HG03342 (cell line): ENCODE results near the gene SMC6.

ENCODE experiments used
- ATAC-seq: cut with Tn5 transposase; IDR thresholded peaks from one replicate; pipeline ENCODE4 v1.9.1; 2021; ENCODE audit warnings: mild to moderate bottlenecking, moderate library complexity; ENCODE audit not compliant: unreplicated experiment

SMC6 gene, protein sequence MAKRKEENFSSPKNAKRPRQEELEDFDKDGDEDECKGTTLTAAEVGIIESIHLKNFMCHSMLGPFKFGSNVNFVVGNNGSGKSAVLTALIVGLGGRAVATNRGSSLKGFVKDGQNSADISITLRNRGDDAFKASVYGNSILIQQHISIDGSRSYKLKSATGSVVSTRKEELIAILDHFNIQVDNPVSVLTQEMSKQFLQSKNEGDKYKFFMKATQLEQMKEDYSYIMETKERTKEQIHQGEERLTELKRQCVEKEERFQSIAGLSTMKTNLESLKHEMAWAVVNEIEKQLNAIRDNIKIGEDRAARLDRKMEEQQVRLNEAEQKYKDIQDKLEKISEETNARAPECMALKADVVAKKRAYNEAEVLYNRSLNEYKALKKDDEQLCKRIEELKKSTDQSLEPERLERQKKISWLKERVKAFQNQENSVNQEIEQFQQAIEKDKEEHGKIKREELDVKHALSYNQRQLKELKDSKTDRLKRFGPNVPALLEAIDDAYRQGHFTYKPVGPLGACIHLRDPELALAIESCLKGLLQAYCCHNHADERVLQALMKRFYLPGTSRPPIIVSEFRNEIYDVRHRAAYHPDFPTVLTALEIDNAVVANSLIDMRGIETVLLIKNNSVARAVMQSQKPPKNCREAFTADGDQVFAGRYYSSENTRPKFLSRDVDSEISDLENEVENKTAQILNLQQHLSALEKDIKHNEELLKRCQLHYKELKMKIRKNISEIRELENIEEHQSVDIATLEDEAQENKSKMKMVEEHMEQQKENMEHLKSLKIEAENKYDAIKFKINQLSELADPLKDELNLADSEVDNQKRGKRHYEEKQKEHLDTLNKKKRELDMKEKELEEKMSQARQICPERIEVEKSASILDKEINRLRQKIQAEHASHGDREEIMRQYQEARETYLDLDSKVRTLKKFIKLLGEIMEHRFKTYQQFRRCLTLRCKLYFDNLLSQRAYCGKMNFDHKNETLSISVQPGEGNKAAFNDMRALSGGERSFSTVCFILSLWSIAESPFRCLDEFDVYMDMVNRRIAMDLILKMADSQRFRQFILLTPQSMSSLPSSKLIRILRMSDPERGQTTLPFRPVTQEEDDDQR

GRCh38 chr2:17753803-17754663, at the start of gene SMC6, which contains the start of gene GEN1:
Gene SMC6, minus strand, starts transcription at chr2:17753810. Its CDS starts 7,864 bp downstream, at chr2:17745946.
Gene GEN1, plus strand, starts transcription at chr2:17754138. Its CDS starts 5,806 bp downstream, at chr2:17759944.
- peak; percentile 70 for ATAC-seq

- no peak for ATAC-seq
These were observed 47.3 kb upstream of the SMC6 start for GRCh38 chr2:17800693-17801458.

GRCh38 chr2:17800219-17800618, 46.6 kb upstream of the SMC6 start:
- ATAC-seq: peak; percentile 43

GRCh38 chr2:17799301-17800120, 45.9 kb upstream of the SMC6 start:
- ATAC-seq: no peak

- ATAC-seq: no peak
These were observed 44.7 kb upstream of the SMC6 start for GRCh38 chr2:17798338-17798737.

DNA sequence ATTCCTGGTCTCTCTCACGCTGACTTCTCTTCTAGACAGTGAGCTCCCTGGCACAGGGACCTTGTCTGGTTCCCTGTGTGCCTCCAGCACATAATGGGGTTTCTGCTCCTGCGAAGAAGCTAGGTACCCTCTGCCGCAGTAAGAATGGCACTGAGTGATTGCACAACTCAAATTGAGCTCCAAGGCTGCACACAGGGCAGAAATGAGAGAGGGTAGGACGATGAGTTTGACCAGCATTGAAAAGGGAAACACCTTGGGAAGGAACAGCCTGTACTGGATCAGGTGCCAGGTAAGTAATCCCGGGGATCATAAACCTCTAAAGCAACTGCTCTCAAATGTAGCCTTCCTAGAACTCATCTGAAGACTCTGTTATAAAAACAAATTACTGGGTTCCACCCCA, 41.7 kb upstream of the SMC6 start:
- no peak for ATAC-seq

- no peak for ATAC-seq
These were observed 40.3 kb upstream of the SMC6 start for GRCh38 chr2:17793803-17794354.

DNA sequence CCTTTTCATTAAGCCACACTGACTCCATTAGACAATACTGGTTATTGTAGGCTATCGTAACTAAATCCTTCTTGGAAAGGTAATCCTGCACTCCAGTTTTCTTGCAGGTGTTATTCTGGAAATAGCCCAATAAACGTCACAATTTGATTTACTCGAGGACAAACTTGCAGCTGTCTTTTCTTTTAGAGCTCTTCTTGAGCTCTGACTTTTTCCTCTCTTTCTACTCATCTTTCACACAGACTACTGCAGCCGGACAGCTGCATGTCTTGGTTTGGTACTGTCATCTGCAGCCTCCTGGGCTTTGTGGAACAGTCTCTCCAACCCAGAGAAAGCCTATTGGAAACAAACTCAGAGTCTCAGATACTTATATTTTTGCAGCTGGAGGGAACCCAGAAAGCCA, 39.7 kb upstream of the SMC6 start:
- no peak for ATAC-seq

- peak; percentile 52 for ATAC-seq
These were observed 38.9 kb upstream of the SMC6 start for GRCh38 chr2:17792515-17792914.

- no peak for ATAC-seq
These were observed 38.2 kb upstream of the SMC6 start for GRCh38 chr2:17791817-17792130.

- ATAC-seq: no peak
These were observed 37.7 kb upstream of the SMC6 start for GRCh38 chr2:17791121-17791816.

- no peak for ATAC-seq
These were observed 36.9 kb upstream of the SMC6 start for GRCh38 chr2:17790536-17790935.

- ATAC-seq: no peak
These were observed 35.2 kb upstream of the SMC6 start for GRCh38 chr2:17788773-17789172.

- no peak for ATAC-seq
These were observed 33.1 kb upstream of the SMC6 start for GRCh38 chr2:17786727-17787126.

- no peak for ATAC-seq
These were observed 27.9 kb upstream of the SMC6 start for GRCh38 chr2:17781482-17781881.

- ATAC-seq: no peak
These were observed 26.9 kb upstream of the SMC6 start for GRCh38 chr2:17780546-17780945.

DNA sequence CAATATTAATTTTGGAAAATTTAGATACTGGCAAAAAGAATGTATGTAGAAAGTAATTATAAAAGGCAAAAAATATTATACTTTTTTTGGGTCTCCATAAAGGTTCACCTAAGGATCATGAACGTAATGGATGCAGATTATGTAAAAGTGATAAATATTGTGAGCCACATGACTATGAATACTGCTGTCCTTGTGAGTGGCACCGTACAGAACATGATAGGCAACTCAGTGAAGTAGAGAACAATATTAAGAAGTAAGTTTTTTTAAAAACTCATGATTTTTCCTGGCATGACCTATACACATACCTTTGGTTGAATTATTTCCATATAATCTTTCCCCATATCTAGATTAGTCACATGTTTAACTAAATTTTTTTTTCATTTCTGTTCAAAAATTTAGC, 18.9 kb upstream of the SMC6 start:
- ATAC-seq: no peak

DNA sequence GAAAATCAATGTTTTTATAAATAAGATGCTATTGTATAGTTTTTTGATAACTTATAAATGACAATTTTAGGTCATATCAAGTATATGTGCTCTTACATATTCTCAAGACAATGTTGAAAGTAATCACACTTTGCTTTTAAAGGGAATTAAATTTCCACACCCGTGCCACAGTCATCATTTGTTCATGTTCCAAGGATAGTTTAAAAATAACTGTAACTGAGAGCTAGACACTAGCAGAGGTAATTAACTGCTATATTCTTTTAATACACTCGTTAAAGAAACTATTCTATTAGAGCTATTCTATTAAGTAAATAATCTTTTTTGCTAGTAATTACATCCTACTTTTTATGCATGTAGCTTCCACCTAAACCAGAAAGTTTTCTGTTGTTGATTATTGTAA, 18.3 kb upstream of the SMC6 start:
- no peak for ATAC-seq
